Choroid plexus epithelial cell (primary cell): ENCODE measurements around the gene GAPVD1.

Source experiments
- DNase-seq: peaks from one replicate; pipeline ENCODE4 v3.0.0-alpha.2; 2010; ENCODE audit warnings: low read depth
- H3K4me3 ChIP-seq: 2 replicates; pipeline ENCODE4 v1.5.1; 2011; ENCODE audit warnings: low read depth, mild to moderate bottlenecking, control low read depth, low read length, moderate library complexity
- CTCF ChIP-seq: conservative IDR thresholded peaks from 2 replicates; pipeline ENCODE4 v1.5.1; 2011; ENCODE audit warnings: low read depth, mild to moderate bottlenecking, control low read depth, inconsistent platforms, low read length, moderate library complexity

The GAPVD1 gene

DNA sequence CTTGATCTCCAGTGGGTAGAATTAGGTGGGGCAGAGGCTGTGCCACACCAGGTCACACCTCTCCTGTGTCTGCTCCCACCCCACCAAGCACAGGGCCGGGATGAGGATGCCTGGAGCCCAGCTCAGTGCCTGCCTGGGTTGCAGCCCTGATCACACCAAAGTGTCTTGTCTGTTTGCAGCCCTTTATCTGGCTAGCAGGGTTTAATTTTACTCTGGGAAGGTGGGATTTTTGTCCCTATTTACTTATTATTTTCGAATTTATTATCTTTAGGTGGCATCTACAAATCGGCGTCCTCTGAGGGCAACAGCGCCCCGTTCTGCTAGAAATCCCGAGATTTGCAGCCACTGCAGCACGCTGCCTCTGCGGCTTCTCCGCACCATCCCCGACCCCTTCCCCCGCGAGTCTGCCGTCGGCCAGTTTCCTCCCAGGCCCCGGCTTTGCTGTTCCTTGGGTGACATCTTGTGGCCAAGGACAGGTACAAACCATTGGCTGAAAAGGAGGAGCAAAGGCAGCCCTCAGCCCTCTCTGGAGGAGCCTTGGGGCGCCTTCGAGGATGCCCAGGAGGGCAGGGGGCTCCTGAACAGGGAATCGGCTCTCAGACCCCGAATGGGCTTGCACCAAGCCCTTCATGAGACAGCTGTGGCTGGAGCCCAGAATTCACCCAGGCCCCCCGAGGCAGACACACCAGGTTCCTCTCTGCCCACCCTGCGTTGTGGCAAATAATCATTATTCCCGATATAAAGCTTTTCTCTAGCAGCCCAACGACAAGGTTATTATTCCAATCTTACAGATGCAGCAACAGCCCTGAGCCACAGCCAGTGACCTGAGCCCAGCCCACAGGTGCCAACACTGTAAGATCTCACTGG, 113.0 kb downstream of the GAPVD1 start:
- TF ChIP-seq CTCF, result peak; percentile 87
- peak overlapping the region; percentile 49 for H3K4me3 ChIP-seq
- DNase-seq, result peak; percentile 82

DNA sequence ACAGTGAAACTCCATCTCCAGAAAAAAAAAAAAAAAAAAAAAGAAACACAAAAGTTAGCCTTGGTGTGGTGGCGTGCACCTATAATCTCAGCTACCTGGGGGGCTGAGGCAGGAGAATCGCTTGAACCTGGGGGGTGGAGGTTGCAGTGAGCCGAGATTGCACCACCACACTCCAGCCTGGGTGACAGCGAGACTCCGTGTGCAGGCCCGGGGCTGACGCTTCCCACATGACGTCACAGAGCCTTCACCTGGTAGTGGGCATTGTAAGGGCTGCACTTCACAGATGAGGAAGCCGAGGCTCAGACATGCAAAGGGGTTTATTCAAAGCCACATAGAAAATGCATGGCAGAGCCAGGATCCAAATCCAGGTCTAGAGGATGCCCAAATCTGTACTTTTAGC, 114.2 kb downstream of the GAPVD1 start:
- DNase-seq, result no peak
- TF ChIP-seq CTCF, result no peak
- no peak overlapping the region for H3K4me3 ChIP-seq

DNA sequence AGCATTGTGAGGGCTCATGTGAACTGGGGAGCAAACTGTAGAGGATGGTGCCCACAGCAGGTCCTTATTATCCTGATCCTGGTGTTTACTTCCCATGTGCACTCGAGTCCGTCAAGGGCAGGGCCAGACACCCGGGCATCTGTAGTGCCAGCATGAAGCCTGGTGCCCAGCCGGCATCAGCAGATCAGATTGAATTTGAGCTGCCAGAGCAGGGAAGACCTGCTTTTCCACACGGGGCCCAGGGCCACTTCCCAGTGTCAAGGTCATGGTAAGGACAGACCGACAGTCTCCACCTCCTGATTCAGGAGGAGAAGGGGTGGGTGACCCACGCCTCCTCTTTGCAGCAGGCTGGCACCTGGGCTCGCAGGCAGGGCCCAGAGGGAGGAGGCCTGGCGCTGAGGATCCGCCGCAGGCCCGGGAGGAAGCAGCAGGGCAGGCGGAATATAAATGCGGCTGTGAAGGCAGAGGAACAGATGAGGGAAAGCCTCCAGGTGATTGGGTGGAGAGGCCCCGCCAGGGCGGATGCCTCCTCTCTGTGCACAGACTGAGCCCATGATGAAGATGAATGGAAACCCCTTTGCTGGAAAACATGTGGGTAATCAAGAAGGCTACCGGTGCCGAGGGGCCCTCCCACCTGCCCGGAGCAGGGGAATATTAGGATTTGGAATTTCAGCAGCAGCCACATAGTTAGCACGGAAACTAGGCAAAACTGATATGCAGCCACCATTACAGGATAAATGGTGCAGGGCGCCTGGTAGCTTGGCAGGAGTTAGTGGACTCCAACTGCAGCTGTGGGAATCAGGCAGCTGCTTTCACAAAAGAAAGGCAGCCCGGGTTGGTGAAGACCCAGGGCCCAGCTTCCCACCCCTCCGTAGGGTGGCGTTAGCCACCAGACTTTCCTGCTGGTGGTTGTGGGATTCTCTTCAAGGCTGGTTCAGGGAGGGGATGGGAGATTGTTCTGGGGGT, 114.9 kb downstream of the GAPVD1 start:
- no peak for TF ChIP-seq CTCF
- H3K4me3 ChIP-seq, result no peak overlapping the region
- no peak for DNase-seq

GRCh38 chr9:125377584-125378250, 116.1 kb downstream of the GAPVD1 start:
- no peak overlapping the region for H3K4me3 ChIP-seq
- no peak for DNase-seq
- no peak for TF ChIP-seq CTCF

GRCh38 chr9:125378778-125379177, 117.2 kb downstream of the GAPVD1 start:
- TF ChIP-seq CTCF, result no peak
- no peak overlapping the region for H3K4me3 ChIP-seq
- no peak for DNase-seq

DNA sequence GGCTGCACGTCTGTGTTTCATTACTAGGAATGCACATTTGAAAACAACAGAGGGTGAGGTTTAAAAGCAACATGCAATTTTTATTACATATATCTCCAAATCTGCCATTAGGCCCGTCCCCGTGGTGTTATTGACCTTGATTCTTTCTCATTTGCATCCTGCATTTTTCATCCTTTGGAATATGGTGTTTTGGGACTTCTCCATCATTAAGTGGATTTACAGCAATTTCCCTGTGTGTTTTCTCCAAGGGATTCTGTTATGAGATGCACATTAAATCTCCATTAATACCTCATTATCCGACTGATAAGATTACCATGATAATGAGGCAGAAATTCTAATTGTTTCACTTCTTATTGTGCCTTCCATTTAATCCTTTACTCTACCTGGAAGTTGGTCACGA, 117.6 kb downstream of the GAPVD1 start:
- TF ChIP-seq CTCF, result no peak
- no peak for DNase-seq
- H3K4me3 ChIP-seq, result no peak overlapping the region
